GM19023 (cell line): ENCODE data around the gene WFS1.

ENCODE experiments used
- ATAC-seq: cut with Tn5 transposase; IDR thresholded peaks from one replicate; pipeline ENCODE4 v1.9.1; 2021; ENCODE audit warnings: mild to moderate bottlenecking, moderate library complexity; ENCODE audit not compliant: unreplicated experiment

WFS1 gene

GRCh38 chr4:6269616-6270511, at the start of gene WFS1:
Gene WFS1, plus strand, starts transcription at chr4:6269850. Its CDS starts 7,606 bp downstream, at chr4:6277456.
- peak; percentile 100 for ATAC-seq

- no peak for ATAC-seq
Observed at GRCh38 chr4:6221301-6221850, 48.3 kb upstream of the WFS1 start.

GRCh38 chr4:6221851-6222760, 47.5 kb upstream of the WFS1 start:
- ATAC-seq: no peak

GRCh38 chr4:6222761-6223292, 46.8 kb upstream of the WFS1 start:
- ATAC-seq: no peak

GRCh38 chr4:6224735-6225134, 44.9 kb upstream of the WFS1 start:
- ATAC-seq: no peak

GRCh38 chr4:6225469-6225868, 44.2 kb upstream of the WFS1 start:
- ATAC-seq: no peak

- no peak for ATAC-seq
Observed at GRCh38 chr4:6226506-6226905, 43.1 kb upstream of the WFS1 start.

- ATAC-seq: no peak
Observed at GRCh38 chr4:6227412-6228157, 42.1 kb upstream of the WFS1 start.

GRCh38 chr4:6228158-6229067, 41.2 kb upstream of the WFS1 start:
- ATAC-seq: no peak

GRCh38 chr4:6229095-6229494, 40.6 kb upstream of the WFS1 start:
- ATAC-seq: no peak

GRCh38 chr4:6229671-6230501, 39.8 kb upstream of the WFS1 start:
- ATAC-seq: no peak

GRCh38 chr4:6230502-6230785, 39.2 kb upstream of the WFS1 start:
- no peak for ATAC-seq

- ATAC-seq: no peak
Observed at GRCh38 chr4:6230827-6231662, 38.6 kb upstream of the WFS1 start.

- no peak for ATAC-seq
Observed at GRCh38 chr4:6231663-6232165, 37.9 kb upstream of the WFS1 start.

- no peak for ATAC-seq
Observed at GRCh38 chr4:6232836-6233785, 36.5 kb upstream of the WFS1 start.

GRCh38 chr4:6233929-6234328, 35.7 kb upstream of the WFS1 start:
- ATAC-seq: no peak

- no peak for ATAC-seq
Observed at GRCh38 chr4:6235012-6235411, 34.6 kb upstream of the WFS1 start.
